ENCODE results near the gene TLK2.
"Not testable (repeated sequence)": the region's sequence is repeated elsewhere in the genome, so short reads cannot be mapped to it uniquely, and the experiment has no call there.

The TLK2 gene

GRCh38 chr17:62552851-62553659 lies 74.4 kb downstream of the TLK2 start:
- no CpG with 5 or more reads among the region's 4 CpGs for WGBS, 2 donors (ENCODE audit: extremely low coverage in 2 of 2, insufficient read length in 2 of 2, insufficient replicate concordance in 1 of 2)
- H3K27me3 ChIP-seq (ENCODE audit: control insufficient read depth in 3 of 3, insufficient read depth in 3 of 3, low read depth in 1 of 3, low read length in 3 of 3); H2BK120ac ChIP-seq (ENCODE audit: low read depth, low read length); H3K23ac ChIP-seq (ENCODE audit: low read depth, low read length, poor library complexity); H2BK12ac ChIP-seq (ENCODE audit: low read length); H3K4me3 ChIP-seq (ENCODE audit: low read length in 2 of 2); H3K4me1 ChIP-seq (ENCODE audit: control insufficient read depth in 2 of 2, insufficient read depth in 1 of 2, low read depth in 1 of 2, low read length in 2 of 2); H3K79me1 ChIP-seq (ENCODE audit: low read depth, low read length); H4K8ac ChIP-seq (ENCODE audit: low read depth, low read length); H2AK5ac ChIP-seq (ENCODE audit: low read depth, low read length); H3K18ac ChIP-seq (ENCODE audit: low read length); H3K27ac ChIP-seq (replicated peaks; ENCODE audit: low read length); H4K91ac ChIP-seq (ENCODE audit: low read depth, low read length, poor library complexity); H2AFZ ChIP-seq (ENCODE audit: low read length); H2BK5ac ChIP-seq (ENCODE audit: low read length); H3K9ac ChIP-seq (ENCODE audit: low read depth, low read length, poor library complexity); DNase-seq (ENCODE audit: low spot score); H2BK15ac ChIP-seq (ENCODE audit: low read length); H3K4me2 ChIP-seq (ENCODE audit: insufficient read depth, low read length, poor library complexity, severe bottlenecking); H3K14ac ChIP-seq (ENCODE audit: low read length); H3K4ac ChIP-seq (ENCODE audit: low read length); H3K9me3 ChIP-seq (replicated peaks in 1 of 2; ENCODE audit: control insufficient read depth in 2 of 2, insufficient read depth in 1 of 2, low read depth in 1 of 2, low read length in 2 of 2): not testable (repeated sequence)
- peaks cover 0 to 16% of the 10 kb centered on the region in 2 donors for H3K36me3 ChIP-seq (replicated peaks in 1 of 2; ENCODE audit: control insufficient read depth in 2 of 2, insufficient read depth in 2 of 2, low read length in 2 of 2)

GRCh38 chr17:62557532-62557931 lies 78.9 kb downstream of the TLK2 start:
- H3K36me3 ChIP-seq (replicated peaks in 1 of 2; ENCODE audit: control insufficient read depth in 2 of 2, insufficient read depth in 2 of 2, low read length in 2 of 2): peaks cover 0 to 40% of the 10 kb centered on the region in 2 donors
- H3K9ac ChIP-seq (ENCODE audit: low read depth, low read length, poor library complexity); DNase-seq (ENCODE audit: low spot score); H3K79me1 ChIP-seq (ENCODE audit: low read depth, low read length); H2BK120ac ChIP-seq (ENCODE audit: low read depth, low read length); H3K27ac ChIP-seq (replicated peaks; ENCODE audit: low read length); H3K4me3 ChIP-seq (ENCODE audit: low read length in 2 of 2); H2AK5ac ChIP-seq (ENCODE audit: low read depth, low read length); H3K4ac ChIP-seq (ENCODE audit: low read length); H3K4me2 ChIP-seq (ENCODE audit: insufficient read depth, low read length, poor library complexity, severe bottlenecking); H2BK5ac ChIP-seq (ENCODE audit: low read length); H3K4me1 ChIP-seq (ENCODE audit: control insufficient read depth in 2 of 2, insufficient read depth in 1 of 2, low read depth in 1 of 2, low read length in 2 of 2); H3K27me3 ChIP-seq (ENCODE audit: control insufficient read depth in 3 of 3, insufficient read depth in 3 of 3, low read depth in 1 of 3, low read length in 3 of 3); H3K9me3 ChIP-seq (replicated peaks in 1 of 2; ENCODE audit: control insufficient read depth in 2 of 2, insufficient read depth in 1 of 2, low read depth in 1 of 2, low read length in 2 of 2); H3K18ac ChIP-seq (ENCODE audit: low read length); H2BK15ac ChIP-seq (ENCODE audit: low read length); H4K91ac ChIP-seq (ENCODE audit: low read depth, low read length, poor library complexity); H3K23ac ChIP-seq (ENCODE audit: low read depth, low read length, poor library complexity); H2AFZ ChIP-seq (ENCODE audit: low read length); H3K14ac ChIP-seq (ENCODE audit: low read length); H2BK12ac ChIP-seq (ENCODE audit: low read length); H4K8ac ChIP-seq (ENCODE audit: low read depth, low read length): not testable (repeated sequence)
- no CpG with 5 or more reads among the region's 5 CpGs for WGBS, 2 donors (ENCODE audit: extremely low coverage in 2 of 2, insufficient read length in 2 of 2, insufficient replicate concordance in 1 of 2)

GRCh38 chr17:62558941-62559340 lies 80.3 kb downstream of the TLK2 start:
- not testable (repeated sequence) for H3K9me3 ChIP-seq (replicated peaks in 1 of 2; ENCODE audit: control insufficient read depth in 2 of 2, insufficient read depth in 1 of 2, low read depth in 1 of 2, low read length in 2 of 2); H4K91ac ChIP-seq (ENCODE audit: low read depth, low read length, poor library complexity); H3K14ac ChIP-seq (ENCODE audit: low read length); H3K27ac ChIP-seq (replicated peaks; ENCODE audit: low read length); DNase-seq (ENCODE audit: low spot score); H3K9ac ChIP-seq (ENCODE audit: low read depth, low read length, poor library complexity); H3K4ac ChIP-seq (ENCODE audit: low read length); H3K4me2 ChIP-seq (ENCODE audit: insufficient read depth, low read length, poor library complexity, severe bottlenecking); H3K23ac ChIP-seq (ENCODE audit: low read depth, low read length, poor library complexity); H2BK5ac ChIP-seq (ENCODE audit: low read length); H3K27me3 ChIP-seq (ENCODE audit: control insufficient read depth in 3 of 3, insufficient read depth in 3 of 3, low read depth in 1 of 3, low read length in 3 of 3); H3K79me1 ChIP-seq (ENCODE audit: low read depth, low read length); H4K8ac ChIP-seq (ENCODE audit: low read depth, low read length); H3K4me1 ChIP-seq (ENCODE audit: control insufficient read depth in 2 of 2, insufficient read depth in 1 of 2, low read depth in 1 of 2, low read length in 2 of 2); H2BK15ac ChIP-seq (ENCODE audit: low read length); H2BK120ac ChIP-seq (ENCODE audit: low read depth, low read length); H2AK5ac ChIP-seq (ENCODE audit: low read depth, low read length); H2AFZ ChIP-seq (ENCODE audit: low read length); H3K18ac ChIP-seq (ENCODE audit: low read length); H3K4me3 ChIP-seq (ENCODE audit: low read length in 2 of 2); H2BK12ac ChIP-seq (ENCODE audit: low read length)
- peaks cover 2 to 54% of the 10 kb centered on the region in 2 donors for H3K36me3 ChIP-seq (replicated peaks in 1 of 2; ENCODE audit: control insufficient read depth in 2 of 2, insufficient read depth in 2 of 2, low read length in 2 of 2)
- WGBS, 2 donors (ENCODE audit: extremely low coverage in 2 of 2, insufficient read length in 2 of 2, insufficient replicate concordance in 1 of 2): no CpG with 5 or more reads among the region's 4 CpGs

GRCh38 chr17:62560971-62561370 lies 82.3 kb downstream of the TLK2 start:
- not testable (repeated sequence) for H3K14ac ChIP-seq (ENCODE audit: low read length); H3K4me1 ChIP-seq (ENCODE audit: control insufficient read depth in 2 of 2, insufficient read depth in 1 of 2, low read depth in 1 of 2, low read length in 2 of 2); H2BK15ac ChIP-seq (ENCODE audit: low read length); H3K27ac ChIP-seq (replicated peaks; ENCODE audit: low read length); H4K91ac ChIP-seq (ENCODE audit: low read depth, low read length, poor library complexity); DNase-seq (ENCODE audit: low spot score); H3K4me3 ChIP-seq (ENCODE audit: low read length in 2 of 2); H2BK120ac ChIP-seq (ENCODE audit: low read depth, low read length); H3K18ac ChIP-seq (ENCODE audit: low read length); H2BK5ac ChIP-seq (ENCODE audit: low read length); H2BK12ac ChIP-seq (ENCODE audit: low read length); H4K8ac ChIP-seq (ENCODE audit: low read depth, low read length); H3K9me3 ChIP-seq (replicated peaks in 1 of 2; ENCODE audit: control insufficient read depth in 2 of 2, insufficient read depth in 1 of 2, low read depth in 1 of 2, low read length in 2 of 2); H3K4me2 ChIP-seq (ENCODE audit: insufficient read depth, low read length, poor library complexity, severe bottlenecking); H3K23ac ChIP-seq (ENCODE audit: low read depth, low read length, poor library complexity); H3K9ac ChIP-seq (ENCODE audit: low read depth, low read length, poor library complexity); H3K4ac ChIP-seq (ENCODE audit: low read length); H2AFZ ChIP-seq (ENCODE audit: low read length); H3K79me1 ChIP-seq (ENCODE audit: low read depth, low read length); H2AK5ac ChIP-seq (ENCODE audit: low read depth, low read length); H3K27me3 ChIP-seq (ENCODE audit: control insufficient read depth in 3 of 3, insufficient read depth in 3 of 3, low read depth in 1 of 3, low read length in 3 of 3)
- H3K36me3 ChIP-seq (replicated peaks in 1 of 2; ENCODE audit: control insufficient read depth in 2 of 2, insufficient read depth in 2 of 2, low read length in 2 of 2): peaks cover 3 to 59% of the 10 kb centered on the region in 2 donors
- no CpG with 5 or more reads among the region's 2 CpGs for WGBS, 2 donors (ENCODE audit: extremely low coverage in 2 of 2, insufficient read length in 2 of 2, insufficient replicate concordance in 1 of 2)

Measured in neuronal stem cell (in vitro differentiated cells).